ENCODE measurements around the gene DIAPH2.

Gene DIAPH2

GRCh38 chrX:97314345-97314744 is 629.7 kb downstream of the DIAPH2 start:
- DNase-seq = no peak

GRCh38 chrX:97315939-97316338 is 631.3 kb downstream of the DIAPH2 start:
- no peak for DNase-seq

- no peak for DNase-seq
Measured at GRCh38 chrX:97320305-97320704, 635.7 kb downstream of the DIAPH2 start.

GRCh38 chrX:97322401-97322800 is 637.8 kb downstream of the DIAPH2 start:
- no peak for DNase-seq

GRCh38 chrX:97326456-97326855 is 641.8 kb downstream of the DIAPH2 start:
- DNase-seq = no peak

GRCh38 chrX:97328853-97329390 is 644.3 kb downstream of the DIAPH2 start:
- DNase-seq = no peak

GRCh38 chrX:97330151-97330550 is 645.5 kb downstream of the DIAPH2 start:
- DNase-seq = no peak

DNA sequence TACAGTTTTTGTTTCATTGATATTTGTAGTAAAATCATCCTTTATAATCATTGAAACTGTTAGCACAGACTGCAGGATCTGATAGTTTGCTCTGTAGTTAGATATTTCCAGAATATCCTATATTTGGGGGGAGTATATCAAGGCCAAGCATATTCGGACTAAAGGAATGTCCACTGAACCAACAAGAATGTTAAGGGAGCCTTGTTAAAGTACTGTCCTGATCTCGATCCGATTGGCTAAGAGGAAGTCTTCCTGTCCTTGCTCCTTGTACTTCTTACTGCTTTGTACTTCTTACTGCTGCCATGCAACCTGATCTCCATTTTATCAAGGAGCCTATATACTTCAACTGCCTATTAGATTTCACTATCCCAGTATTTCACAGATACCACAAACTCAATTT is 648.3 kb downstream of the DIAPH2 start:
- DNase-seq = no peak

DNA sequence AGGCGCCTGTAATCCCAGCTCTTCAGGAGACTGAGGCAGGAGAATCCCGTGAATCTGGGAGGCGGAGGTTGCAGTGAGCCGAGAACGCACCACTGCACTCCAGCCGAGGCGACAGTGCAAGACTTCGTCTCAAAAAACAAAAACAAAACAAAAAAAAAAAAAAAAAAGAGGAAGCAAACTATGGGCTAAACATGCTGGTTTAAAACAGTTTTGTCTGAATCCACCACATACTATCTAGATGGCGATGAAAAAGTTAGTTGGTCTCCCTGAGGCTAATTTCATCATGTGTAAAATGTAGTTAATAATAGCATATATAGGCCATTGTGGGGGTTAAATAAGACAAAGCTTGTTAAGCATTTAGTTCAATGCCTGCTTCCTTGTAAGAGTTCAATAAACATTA is 650.2 kb downstream of the DIAPH2 start:
- no peak for DNase-seq

DNA sequence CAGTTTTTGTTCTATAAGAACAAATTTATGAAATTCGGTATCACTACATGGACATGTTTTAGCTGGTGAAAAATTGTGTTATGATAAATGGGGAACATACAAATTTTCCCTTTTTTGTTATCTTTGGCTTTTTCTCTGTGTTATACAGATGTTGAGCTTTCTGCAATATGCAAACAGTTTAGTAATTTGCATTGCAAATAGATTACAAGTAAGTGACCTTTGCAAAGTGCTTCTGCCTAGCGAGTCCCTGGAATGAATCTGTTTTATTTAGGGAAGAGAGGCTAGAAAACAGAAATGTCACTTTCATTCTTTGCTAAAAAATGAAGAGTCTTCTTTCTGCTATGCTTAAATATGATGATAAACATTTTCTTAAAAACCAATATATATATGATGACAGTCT is 660.1 kb downstream of the DIAPH2 start:
- no peak for DNase-seq

- DNase-seq = no peak
Measured at GRCh38 chrX:97358941-97359340, 674.3 kb downstream of the DIAPH2 start.

GRCh38 chrX:97363843-97364242 is 679.2 kb downstream of the DIAPH2 start:
- no peak for DNase-seq

DNA sequence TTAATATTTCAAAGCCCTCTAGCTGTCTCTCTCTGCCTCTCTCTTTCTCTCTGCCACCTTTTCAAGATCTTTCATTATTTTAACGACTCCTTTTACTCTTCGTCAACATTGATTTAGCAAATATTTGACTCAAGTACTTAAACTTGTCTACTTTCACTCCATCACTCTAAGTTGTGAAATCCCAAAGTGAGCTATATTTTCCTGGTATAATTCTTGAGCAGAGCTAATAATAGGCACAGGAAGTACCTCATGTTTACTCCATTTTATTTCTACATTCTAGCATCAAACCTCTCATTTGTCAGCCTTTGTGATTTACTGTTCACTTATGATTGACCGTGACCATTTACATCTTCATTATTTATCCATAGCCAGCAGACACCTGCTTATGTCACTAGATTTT is 681.6 kb downstream of the DIAPH2 start:
- no peak for DNase-seq

GRCh38 chrX:97367125-97367524 is 682.5 kb downstream of the DIAPH2 start:
- no peak for DNase-seq

DNA sequence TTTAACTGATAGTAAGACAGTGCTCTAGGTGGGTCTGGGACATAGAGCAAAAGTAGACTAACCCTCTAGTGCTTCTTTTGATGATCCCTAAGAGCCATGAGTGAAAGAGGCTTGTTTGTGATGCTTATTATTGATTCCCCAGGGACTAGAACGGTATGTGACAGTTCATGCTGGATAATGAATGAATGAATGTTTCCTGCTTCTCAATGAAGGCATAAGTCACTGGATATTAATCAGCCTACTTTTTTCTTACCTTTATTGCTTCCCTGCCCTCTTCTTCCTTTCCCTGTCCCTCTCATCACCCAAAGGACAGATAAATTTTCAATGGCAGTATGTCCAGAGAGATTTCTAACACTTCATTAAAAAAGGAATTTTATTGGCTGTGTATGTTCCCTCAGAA is 685.3 kb downstream of the DIAPH2 start:
- DNase-seq = no peak

GRCh38 chrX:97372001-97372766 is 687.5 kb downstream of the DIAPH2 start:
- DNase-seq = no peak

GRCh38 chrX:97374266-97374665 is 689.6 kb downstream of the DIAPH2 start:
- DNase-seq = no peak

DNA sequence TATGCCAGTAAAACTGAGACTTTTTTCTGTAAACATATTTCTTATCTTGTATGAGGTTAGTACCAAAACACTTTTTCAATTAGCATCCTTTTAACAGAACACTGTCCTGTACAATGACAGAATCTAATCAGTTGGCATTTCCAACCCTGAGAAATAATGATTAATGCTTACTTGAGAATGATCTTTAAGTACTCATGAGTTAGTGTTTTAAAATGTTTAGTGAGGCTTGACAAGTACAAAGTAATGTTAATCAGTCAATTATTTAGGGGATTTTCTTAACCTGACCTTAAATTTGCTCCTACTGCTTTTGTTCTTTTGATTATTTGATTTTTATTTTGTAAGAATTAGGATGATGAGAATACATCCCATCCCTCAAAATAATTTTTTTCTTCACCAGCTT is 695.6 kb downstream of the DIAPH2 start:
- no peak for DNase-seq

- no peak for DNase-seq
Measured at GRCh38 chrX:97384685-97385084, 700.0 kb downstream of the DIAPH2 start.

DNA sequence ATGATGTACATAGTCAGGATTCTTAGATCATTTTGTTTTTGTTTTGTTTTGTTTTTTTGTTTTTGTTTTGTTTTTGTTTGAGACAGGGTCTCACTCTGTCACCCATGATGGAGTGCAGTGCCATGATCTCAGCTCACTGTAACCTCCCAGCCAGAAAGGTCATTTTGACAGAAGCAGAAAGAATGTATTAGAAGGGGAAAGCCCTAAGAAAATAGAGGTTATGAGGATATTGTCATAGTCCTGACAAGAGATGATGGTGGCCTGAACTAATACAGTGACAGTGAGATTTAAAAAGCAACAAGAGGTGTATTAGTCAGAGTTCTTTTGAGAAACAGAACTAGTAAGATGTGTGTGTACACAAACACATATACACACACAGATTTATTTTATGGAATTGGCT is 702.4 kb downstream of the DIAPH2 start:
- no peak for DNase-seq

DNA sequence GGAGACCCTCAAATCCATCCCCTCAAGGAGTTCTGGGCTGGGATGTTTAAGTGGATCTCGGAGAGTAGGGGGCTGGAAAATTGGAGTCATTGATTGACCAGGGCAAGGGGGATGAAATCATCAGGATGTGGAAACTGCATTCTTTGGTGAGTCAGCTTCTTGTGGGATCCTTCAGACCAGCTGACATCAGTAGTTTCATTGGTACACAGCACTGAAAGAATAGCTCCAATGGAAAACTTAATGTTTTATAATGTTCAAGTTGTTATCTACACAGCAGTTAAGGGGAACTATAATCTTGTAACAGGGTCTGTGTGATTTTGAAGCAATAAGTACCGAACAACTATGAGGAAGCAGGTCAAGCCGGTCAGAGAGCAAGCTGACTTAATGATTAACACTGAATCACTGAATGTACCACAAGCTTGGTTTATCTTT is 705.1 kb downstream of the DIAPH2 start:
- peak; percentile 60 to 71 for DNase-seq

GRCh38 chrX:97397371-97397770 is 712.7 kb downstream of the DIAPH2 start:
- DNase-seq = no peak

DNA sequence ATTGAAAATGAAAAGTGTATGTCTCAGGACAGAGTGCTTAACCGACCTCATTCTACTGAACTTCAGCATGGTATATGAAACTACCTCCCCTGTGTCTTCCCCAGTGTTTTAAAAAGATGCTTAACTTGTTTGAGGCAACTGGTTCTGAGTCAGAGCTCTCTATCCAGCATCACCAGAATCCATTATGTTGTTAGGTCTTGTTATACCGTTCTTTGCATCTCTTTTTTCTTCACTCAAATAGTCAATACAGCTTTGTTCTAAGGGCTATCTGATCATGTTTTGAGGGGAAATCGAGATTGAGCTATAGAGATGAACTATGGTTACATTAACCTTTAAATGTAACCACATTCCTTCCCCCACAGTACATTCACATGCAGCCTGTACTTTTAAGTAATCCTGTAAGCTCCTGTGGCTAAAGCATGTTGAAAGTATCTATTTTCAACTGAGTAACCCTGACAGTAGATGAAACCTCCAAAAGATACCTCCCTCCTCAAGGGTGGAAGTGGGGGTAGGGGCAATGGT is 713.4 kb downstream of the DIAPH2 start:
- no peak for DNase-seq

DNA sequence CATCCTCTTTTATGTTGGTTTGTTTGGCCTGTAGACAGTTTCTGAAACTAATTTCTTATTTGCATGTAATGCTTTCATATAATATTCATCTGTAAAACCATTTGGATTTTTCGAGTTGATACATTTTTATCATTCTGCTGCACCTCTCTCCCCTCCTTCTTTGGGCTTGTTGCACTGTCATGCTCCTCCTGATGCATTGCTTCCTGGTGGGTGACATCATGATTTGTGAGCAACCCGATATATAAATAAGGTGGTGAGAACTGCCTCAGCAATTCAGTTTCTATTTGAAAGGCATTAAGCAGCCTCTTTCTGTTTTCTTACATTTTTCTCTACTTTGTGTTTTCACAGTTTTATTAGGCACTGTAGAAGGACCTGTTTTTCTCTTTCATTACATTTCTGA is 714.8 kb downstream of the DIAPH2 start:
- DNase-seq = peak in 1 of 2 donors; percentile 15

Data from inflammatory macrophage (primary cell).